SH-SY5Y (cell line): ENCODE measurements around the gene GABRR3.

Experiments used
- GATA2 ChIP-seq: IDR thresholded peaks from 2 replicates; pipeline ENCODE4 v1.6.1; 2011; ENCODE audit warnings: mild to moderate bottlenecking, low read depth, low read length
- GATA3 ChIP-seq: IDR thresholded peaks from 2 replicates; pipeline ENCODE4 v1.6.1; 2011; ENCODE audit warnings: low read depth, mild to moderate bottlenecking, low read length, moderate library complexity

DNA sequence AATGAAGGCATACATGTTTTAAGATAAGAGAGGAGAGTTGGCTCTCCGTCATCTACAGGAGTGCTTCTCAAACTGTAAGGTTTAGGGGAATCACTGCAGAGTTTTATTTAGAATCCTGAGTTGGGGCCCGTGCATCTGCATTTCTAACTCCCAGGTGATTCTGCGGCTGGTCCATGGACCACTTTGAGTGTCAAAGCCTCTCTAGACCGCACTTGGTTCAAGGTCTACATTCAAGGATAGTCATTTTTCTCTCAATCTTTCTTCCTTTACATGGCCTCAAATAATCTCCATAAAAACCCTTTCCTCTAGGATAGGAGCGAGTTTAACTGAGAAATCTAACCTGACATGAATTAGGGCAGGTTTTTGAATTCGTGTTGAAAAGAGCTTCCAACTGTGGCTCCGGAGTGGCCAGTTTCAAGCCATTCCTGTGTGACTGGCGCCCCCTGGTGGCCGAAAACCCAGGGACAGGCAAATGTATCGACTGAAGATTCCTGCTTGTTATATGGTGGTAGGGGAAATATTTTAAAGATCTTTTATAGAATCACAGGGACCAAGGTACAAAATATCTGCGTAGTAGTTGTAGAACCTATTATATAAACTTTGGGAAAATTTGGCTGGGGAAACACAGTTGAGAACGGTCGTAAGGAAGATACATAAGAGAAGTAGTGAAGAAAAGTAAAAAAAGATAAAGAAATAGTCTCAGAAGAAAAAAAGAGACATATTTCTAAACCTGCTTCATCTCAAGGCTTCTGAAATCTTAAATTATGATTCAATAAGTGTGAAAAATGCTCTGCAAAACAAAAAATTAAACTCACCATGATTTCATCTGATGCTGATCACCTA lies 11.9 kb downstream of the GABRR3 start:
- TF ChIP-seq GATA3 (no peak), GATA2 (no peak)
